Nephron progenitor cell (in vitro differentiated cells): ENCODE measurements around the gene RNF213.
"Not testable (repeated sequence)": the region's sequence is repeated elsewhere in the genome, so short reads cannot be mapped to it uniquely, and the experiment has no call there.

Experiments used
- DNase-seq: peaks from one replicate; pipeline ENCODE4 v3.0.0; 2021
- H3K27ac Mint-ChIP-seq: 2 replicates; pipeline ENCODE4 v1.8.0; 2021; ENCODE audit warnings: mild to moderate bottlenecking, moderate library complexity, mixed read lengths
- H3K27me3 Mint-ChIP-seq: 2 replicates; pipeline ENCODE4 v1.8.0; 2021; ENCODE audit warnings: mild to moderate bottlenecking, low read depth, mixed read lengths; ENCODE audit not compliant: poor library complexity
- H3K36me3 Mint-ChIP-seq: 2 replicates; pipeline ENCODE4 v1.8.0; 2021; ENCODE audit warnings: low read depth, mixed read lengths
- H3K4me1 Mint-ChIP-seq: 2 replicates; pipeline ENCODE4 v1.8.0; 2021; ENCODE audit warnings: mixed read lengths
- H3K4me3 Mint-ChIP-seq: 2 replicates; pipeline ENCODE4 v1.8.0; 2021; ENCODE audit warnings: mild to moderate bottlenecking, moderate library complexity, mixed read lengths
- H3K9me3 Mint-ChIP-seq: 2 replicates; pipeline ENCODE4 v1.8.0; 2021; ENCODE audit warnings: mild to moderate bottlenecking, moderate library complexity, mixed read lengths
- TF ChIP-seq, protein P1 (sequence below): fragments of 200-600 bp; sonication (generic); IDR thresholded peaks from 2 replicates; pipeline ENCODE4 v1.5.0; 2021; ENCODE audit warnings: antibody characterized with exemption

RNF213 gene

GRCh38 chr17:80394629-80395216, 134.1 kb downstream of the RNF213 start:
- no peak overlapping the region for H3K27ac Mint-ChIP-seq
- H3K4me3 Mint-ChIP-seq, result no peak overlapping the region
- DNase-seq, result no peak
- TF ChIP-seq, protein P1, sequence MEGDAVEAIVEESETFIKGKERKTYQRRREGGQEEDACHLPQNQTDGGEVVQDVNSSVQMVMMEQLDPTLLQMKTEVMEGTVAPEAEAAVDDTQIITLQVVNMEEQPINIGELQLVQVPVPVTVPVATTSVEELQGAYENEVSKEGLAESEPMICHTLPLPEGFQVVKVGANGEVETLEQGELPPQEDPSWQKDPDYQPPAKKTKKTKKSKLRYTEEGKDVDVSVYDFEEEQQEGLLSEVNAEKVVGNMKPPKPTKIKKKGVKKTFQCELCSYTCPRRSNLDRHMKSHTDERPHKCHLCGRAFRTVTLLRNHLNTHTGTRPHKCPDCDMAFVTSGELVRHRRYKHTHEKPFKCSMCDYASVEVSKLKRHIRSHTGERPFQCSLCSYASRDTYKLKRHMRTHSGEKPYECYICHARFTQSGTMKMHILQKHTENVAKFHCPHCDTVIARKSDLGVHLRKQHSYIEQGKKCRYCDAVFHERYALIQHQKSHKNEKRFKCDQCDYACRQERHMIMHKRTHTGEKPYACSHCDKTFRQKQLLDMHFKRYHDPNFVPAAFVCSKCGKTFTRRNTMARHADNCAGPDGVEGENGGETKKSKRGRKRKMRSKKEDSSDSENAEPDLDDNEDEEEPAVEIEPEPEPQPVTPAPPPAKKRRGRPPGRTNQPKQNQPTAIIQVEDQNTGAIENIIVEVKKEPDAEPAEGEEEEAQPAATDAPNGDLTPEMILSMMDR, result no peak
- peaks cover 50% of the 10 kb centered on the region for H3K4me1 Mint-ChIP-seq
- H3K9me3 Mint-ChIP-seq, result no peaks in the 10 kb centered on the region
- peaks cover 8% of the 10 kb centered on the region for H3K27me3 Mint-ChIP-seq
- no peaks in the 10 kb centered on the region for H3K36me3 Mint-ChIP-seq

DNA sequence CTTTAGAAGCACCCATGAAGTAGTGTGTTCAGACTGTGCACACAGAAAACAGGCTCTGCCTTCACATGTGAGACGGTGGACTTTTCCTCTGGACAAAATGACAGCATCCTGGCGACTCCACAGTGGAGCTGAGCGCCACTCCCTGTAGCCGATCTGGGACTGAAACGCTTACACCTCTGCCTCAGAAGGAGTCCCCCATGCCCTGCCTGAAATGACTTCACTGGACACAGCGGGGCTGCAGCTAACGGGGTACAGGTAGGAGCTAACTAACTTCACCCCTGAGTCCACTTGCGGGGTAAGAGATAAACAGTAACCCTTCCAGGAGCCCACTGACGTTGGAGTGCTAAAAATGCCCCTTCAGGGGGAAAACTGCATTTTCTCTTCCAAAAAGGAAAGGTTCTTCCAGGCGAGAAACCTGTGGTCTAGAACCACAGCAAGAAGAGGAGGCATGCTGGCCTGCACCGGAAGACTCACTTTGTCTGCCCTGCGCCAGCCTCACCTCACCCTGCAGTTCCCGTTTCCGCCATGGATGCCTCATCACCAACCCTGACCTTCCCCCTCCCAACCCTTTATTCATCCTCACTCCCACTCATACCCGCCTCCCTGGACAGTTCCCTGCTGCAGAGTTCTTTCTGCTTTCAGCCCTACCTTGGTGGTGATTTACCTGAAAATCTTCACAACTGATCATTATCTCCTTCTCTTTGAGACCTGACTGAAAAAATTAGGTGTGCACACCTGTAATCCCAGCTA, 134.9 kb downstream of the RNF213 start:
- DNase-seq, result no peak
- peaks cover 59% of the 10 kb centered on the region for H3K4me1 Mint-ChIP-seq
- TF ChIP-seq, protein P1, result no peak
- H3K27ac Mint-ChIP-seq, result no peak overlapping the region
- no peak overlapping the region for H3K4me3 Mint-ChIP-seq
- peaks cover 16% of the 10 kb centered on the region for H3K27me3 Mint-ChIP-seq
- no peaks in the 10 kb centered on the region for H3K9me3 Mint-ChIP-seq
- H3K36me3 Mint-ChIP-seq, result no peaks in the 10 kb centered on the region

GRCh38 chr17:80396157-80397033, 135.7 kb downstream of the RNF213 start:
- H3K27ac Mint-ChIP-seq, result no peak overlapping the region
- TF ChIP-seq, protein P1, result no peak
- no peaks in the 10 kb centered on the region for H3K36me3 Mint-ChIP-seq
- no peaks in the 10 kb centered on the region for H3K9me3 Mint-ChIP-seq
- peaks cover 67% of the 10 kb centered on the region for H3K4me1 Mint-ChIP-seq
- H3K4me3 Mint-ChIP-seq, result no peak overlapping the region
- peaks cover 21% of the 10 kb centered on the region for H3K27me3 Mint-ChIP-seq
- DNase-seq, result no peak

- no peaks in the 10 kb centered on the region for H3K36me3 Mint-ChIP-seq
- TF ChIP-seq, protein P1, result no peak
- DNase-seq, result no peak
- peaks cover 18% of the 10 kb centered on the region for H3K27me3 Mint-ChIP-seq
- no peak overlapping the region for H3K4me3 Mint-ChIP-seq
- H3K4me1 Mint-ChIP-seq, result peaks cover 73% of the 10 kb centered on the region
- H3K9me3 Mint-ChIP-seq, result no peaks in the 10 kb centered on the region
- no peak overlapping the region for H3K27ac Mint-ChIP-seq
These were observed 136.4 kb downstream of the RNF213 start for GRCh38 chr17:80397034-80397387.

GRCh38 chr17:80397686-80398085, 137.0 kb downstream of the RNF213 start:
- H3K4me3 Mint-ChIP-seq, result peak overlapping the region; percentile 1
- H3K4me1 Mint-ChIP-seq, result peaks cover 73% of the 10 kb centered on the region
- no peaks in the 10 kb centered on the region for H3K9me3 Mint-ChIP-seq
- TF ChIP-seq, protein P1, result no peak
- DNase-seq, result no peak
- H3K27ac Mint-ChIP-seq, result peak overlapping the region; percentile 21
- no peaks in the 10 kb centered on the region for H3K36me3 Mint-ChIP-seq
- H3K27me3 Mint-ChIP-seq, result peaks cover 16% of the 10 kb centered on the region

GRCh38 chr17:80401086-80401485, 140.4 kb downstream of the RNF213 start:
- DNase-seq, H3K9me3 Mint-ChIP-seq, H3K36me3 Mint-ChIP-seq: not testable (repeated sequence)
- Mint-ChIP-seq H3K27ac (peak overlapping the region; percentile 73), H3K4me3 (peak overlapping the region; percentile 27), H3K27me3 (peaks cover 16% of the 10 kb centered on the region), H3K4me1 (peaks cover 54% of the 10 kb centered on the region)

DNA sequence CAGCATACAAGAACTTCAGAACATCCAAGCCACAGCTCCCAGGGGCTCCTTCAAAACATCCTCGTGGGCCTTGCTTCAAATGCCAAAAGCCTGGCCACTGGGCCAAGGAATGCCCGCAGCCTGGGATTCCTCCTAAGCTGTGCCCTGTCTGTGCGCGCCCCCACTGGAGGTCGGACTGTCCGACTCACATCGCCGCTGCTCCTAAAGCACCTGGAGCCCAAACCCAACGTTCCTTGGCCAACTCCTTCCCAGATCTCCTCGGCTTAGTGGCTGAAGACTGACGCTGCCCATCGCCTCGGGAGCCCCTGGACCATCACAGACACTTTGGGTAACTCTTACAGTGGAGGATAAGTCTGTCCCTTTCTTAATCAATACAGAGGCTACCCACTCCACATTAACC, 141.4 kb downstream of the RNF213 start:
- H3K27me3 Mint-ChIP-seq, result peaks cover 16% of the 10 kb centered on the region
- H3K27ac Mint-ChIP-seq, H3K36me3 Mint-ChIP-seq, H3K4me3 Mint-ChIP-seq, DNase-seq, H3K9me3 Mint-ChIP-seq: not testable (repeated sequence)
- H3K4me1 Mint-ChIP-seq, result peaks cover 48% of the 10 kb centered on the region
